Hematopoietic multipotent progenitor cell (in vitro differentiated cells): ENCODE data around the gene SPTLC1. TPM values are rescaled to one million over a fixed set of nuclear protein-coding genes. Genes with fewer than 3 reads are reported as not detected.
A peak's percentile ranks its signal among the peaks of the same experiment; 100 is the strongest.
"Not testable (repeated sequence)": the region's sequence is repeated elsewhere in the genome, so short reads cannot be mapped to it uniquely, and the experiment has no call there.

ENCODE experiments used
- DNase-seq, 3 donors: peaks; one replicate each; pipeline ENCODE4 v3.0.0-alpha.2; 2011 to 2015; ENCODE audit warnings: low read depth in 2 of 3, low spot score in 2 of 3
- total RNA-seq: library from RNA; depleted of rRNA; stranded (reverse); fragments of >200 nt; gene quantifications from one replicate; pipeline ENCODE4 v1.2.3, GENCODE V29; 2012

The SPTLC1 gene
- total RNA-seq, 1 donor = 27.7 TPM

GRCh38 chr9:92140754-92141143 is 25.5 kb upstream of the SPTLC1 start:
- peak in 1 of 3 donors; percentile 16 for DNase-seq

GRCh38 chr9:92140074-92140753 is 25.0 kb upstream of the SPTLC1 start:
- peak; percentile 59 to 62 (median 60) for DNase-seq

- DNase-seq = not testable (repeated sequence)
These were observed 23.8 kb upstream of the SPTLC1 start for GRCh38 chr9:92138960-92139540.

GRCh38 chr9:92138157-92138959 is 23.1 kb upstream of the SPTLC1 start:
- DNase-seq = peak; percentile 54 to 81 (median 65)

- no peak for DNase-seq
These were observed 21.1 kb upstream of the SPTLC1 start for GRCh38 chr9:92136184-92136858.

- DNase-seq = no peak
These were observed 20.4 kb upstream of the SPTLC1 start for GRCh38 chr9:92135576-92135975.

- peak; percentile 58 to 84 (median 74) for DNase-seq
These were observed 18.9 kb upstream of the SPTLC1 start for GRCh38 chr9:92133949-92134604.

- DNase-seq = not testable (repeated sequence)
These were observed 17.7 kb upstream of the SPTLC1 start for GRCh38 chr9:92132913-92133312.

GRCh38 chr9:92132501-92132900 is 17.3 kb upstream of the SPTLC1 start:
- no peak for DNase-seq

GRCh38 chr9:92122800-92123199 is 7.6 kb upstream of the SPTLC1 start:
- DNase-seq = no peak

GRCh38 chr9:92122061-92122460 is 6.8 kb upstream of the SPTLC1 start:
- DNase-seq = no peak

GRCh38 chr9:92121265-92121664 is 6.1 kb upstream of the SPTLC1 start:
- DNase-seq = no peak

GRCh38 chr9:92120138-92120537 is 4.9 kb upstream of the SPTLC1 start:
- no peak for DNase-seq

GRCh38 chr9:92119586-92119985 is 4.4 kb upstream of the SPTLC1 start:
- no peak for DNase-seq

- DNase-seq = no peak
These were observed 7.1 kb downstream of the SPTLC1 start for GRCh38 chr9:92108122-92108521.

- DNase-seq = not testable (repeated sequence)
These were observed 9.6 kb downstream of the SPTLC1 start for GRCh38 chr9:92105446-92106225.

GRCh38 chr9:92103601-92104000 is 11.6 kb downstream of the SPTLC1 start:
- DNase-seq = not testable (repeated sequence)

- no peak for DNase-seq
These were observed 14.8 kb downstream of the SPTLC1 start for GRCh38 chr9:92100237-92100911.

- DNase-seq = no peak
These were observed 16.6 kb downstream of the SPTLC1 start for GRCh38 chr9:92098638-92099037.
